GM12878 (cell line): ENCODE results near the gene PIGM. TPM values are rescaled to one million over a fixed set of nuclear protein-coding genes. Genes with fewer than 3 reads are reported as not detected.

ENCODE experiments used
- ATAC-seq: fragments of 200-7000 bp; cut with Tn5 transposase; 3 replicates; pipeline ENCODE4 v1.9.1; 2020; ENCODE audit warnings: mild to moderate bottlenecking, moderate library complexity
- BruUV-seq: library from RNA; stranded (reverse); fragments of 400-500 nt; replicated peaks from 2 replicates; lab custom pipeline; 2021; lab: Mats Ljungman, UMichigan
- CTCF ChIA-PET: fragments of 300-600 bp; sonication (Branson Sonifier 250); formaldehyde crosslinking; extraction: SDS; loops from one replicate; lab custom pipeline; 2021; ENCODE audit warnings: inconsistent platforms; lab: Yijun Ruan, JAX
- POLR2A ChIA-PET: fragments of 350-600 bp; formaldehyde crosslinking; extraction: SDS; loops from one replicate; lab custom pipeline; 2021; ENCODE audit warnings: inconsistent platforms; lab: Charles Lee
- RAD21 ChIA-PET: fragments of 300-600 bp; sonication (Branson Sonifier 250); formaldehyde crosslinking; loops from one replicate; lab custom pipeline; 2023; ENCODE audit warnings: antibody characterized with exemption; ENCODE audit not compliant: unreplicated experiment; lab: Charles Lee
- SMC1A ChIA-PET: fragments of 300-600 bp; sonication (Branson Sonifier 250); formaldehyde crosslinking; loops from one replicate; lab custom pipeline; 2023; ENCODE audit not compliant: unreplicated experiment, uncharacterized antibody; lab: Charles Lee
- DNase-seq: peaks from one replicate; pipeline ENCODE4 v3.0.0-alpha.2; 2011; ENCODE audit warnings: low read depth, low spot score
- FAIRE-seq: peaks from 3 replicates; lab custom pipeline; 2011; peaks lifted over from hg19 to GRCh38; lab: Jason Lieb, UNC
- H2AFZ ChIP-seq: 2 replicates; pipeline ENCODE4 v1.6.0; 2011; ENCODE audit warnings: low read depth, low read length, control low read depth; ENCODE audit not compliant: control insufficient read depth
- H3K27ac ChIP-seq: 2 replicates; pipeline ENCODE4 v1.5.1; 2011; ENCODE audit warnings: control low read depth; ENCODE audit not compliant: control insufficient read depth, insufficient read depth
- H3K27me3 ChIP-seq, 2 experiments: replicated peaks in 1 of 2; 2 replicates each; pipeline versions ENCODE4 v1.6.0 to v1.6.1; 2011; ENCODE audit warnings: low read length in 1 of 2; ENCODE audit not compliant: control insufficient read depth in 2 of 2, insufficient read depth in 2 of 2
- H3K36me3 ChIP-seq, 2 experiments: 2 replicates each; pipeline ENCODE4 v1.5.1; 2011; ENCODE audit warnings: low read length in 1 of 2; ENCODE audit not compliant: control insufficient read depth in 2 of 2, insufficient read depth in 2 of 2
- H3K4me1 ChIP-seq: 2 replicates; pipeline ENCODE4 v1.6.1; 2011; ENCODE audit warnings: mild to moderate bottlenecking, low read length, moderate library complexity, mixed read lengths; ENCODE audit not compliant: control insufficient read depth, insufficient read depth
- H3K4me2 ChIP-seq: 2 replicates; pipeline ENCODE4 v1.6.0; 2011; ENCODE audit warnings: control low read depth; ENCODE audit not compliant: control insufficient read depth, insufficient read depth
- H3K4me3 ChIP-seq: fragments of 200-600 bp; sonication (generic); 2 replicates; pipeline ENCODE4 v1.5.1; 2016
- H3K79me2 ChIP-seq: 2 replicates; pipeline ENCODE4 v1.6.0; 2011; ENCODE audit warnings: low read length; ENCODE audit not compliant: control insufficient read depth, insufficient read depth
- H3K9ac ChIP-seq: 2 replicates; pipeline ENCODE4 v1.8.0; 2011; ENCODE audit warnings: low read length, control low read depth, mixed read lengths; ENCODE audit not compliant: control insufficient read depth, insufficient read depth
- H3K9me3 ChIP-seq: replicated peaks from 3 replicates; pipeline ENCODE4 v1.5.1; 2011; ENCODE audit warnings: mild to moderate bottlenecking, low read length; ENCODE audit not compliant: control insufficient read depth, insufficient read depth
- H4K20me1 ChIP-seq: 2 replicates; pipeline ENCODE4 v1.6.0; 2011; ENCODE audit not compliant: control insufficient read depth, insufficient read depth
- CREB1 ChIP-seq: IDR thresholded peaks from 2 replicates; pipeline ENCODE4 v1.6.1; 2012; ENCODE audit warnings: low read depth, mild to moderate bottlenecking, inconsistent platforms
- NFYB ChIP-seq: IDR thresholded peaks from 2 replicates; pipeline ENCODE4 v1.6.1; 2011; ENCODE audit warnings: low read depth, mild to moderate bottlenecking, low read length, improper control_type of control experiment, moderate library complexity; ENCODE audit not compliant: insufficient read depth
- RELA ChIP-seq: fragments of 450-650 bp; IDR thresholded peaks from 2 replicates; pipeline ENCODE4 v1.8.0; 2014; ENCODE audit warnings: borderline replicate concordance; ENCODE audit not compliant: partially characterized antibody
- WGBS: methylation state at CpG from one replicate; pipeline ENCODE4 v1.1.6; 2016; ENCODE audit warnings: low lambda C conversion rate; ENCODE audit not compliant: insufficient replicate concordance, insufficient coverage; ENCODE audit errors: missing lambda C conversion rate; 5-methylcytosine and 5-hydroxymethylcytosine counted together
- in situ Hi-C: fragments of 300-500 bp; cut with MboI; formaldehyde crosslinking; loops from 9 replicates; pipeline ENCODE4 v1.14.3; 2018; ENCODE audit warnings: mixed read lengths
- intact Hi-C: fragments of 100-400 bp; cut with micrococcal nuclease; formaldehyde crosslinking; loops from one replicate; pipeline ENCODE4 v1.14.2; 2022; ENCODE audit not compliant: unreplicated experiment
- polyA plus RNA-seq, 11 experiments: library from polyadenylated mRNA; depleted of rRNA in 4 of 11; unstranded in 6 of 11; stranded (reverse) in 5 of 11; fragments of >200 nt; fragmentation: Nextera tagmentation in 4 of 11; fragmentation: Illumina TruSeq in 1 of 11; extraction: Ambion mirVana in 4 of 11; extraction: Trizol in 1 of 11; gene quantifications; 1 replicate in 1 of 11; 2 replicates in 10 of 11; pipeline versions ENCODE4 v1.2.1 to v1.2.3, GENCODE V29; 2011 to 2016; ENCODE audit warnings: inconsistent platforms in 2 of 11, missing spikeins in 2 of 11, low read depth in 1 of 11
- total RNA-seq, 4 experiments: library from RNA; depleted of rRNA in 3 of 4; stranded (reverse); fragments of >200 nt in 3 of 4; fragmentation: Illumina TruSeq in 1 of 4; extraction: Trizol in 1 of 4; gene quantifications; 2 replicates each; pipeline versions ENCODE4 v1.2.1 to v1.2.3, GENCODE V29; 2013 to 2021
- TF ChIP-seq, protein P1 (sequence below): fragments of 450-650 bp; IDR thresholded peaks from 2 replicates; pipeline ENCODE4 v1.6.1; 2017; ENCODE audit warnings: low read depth, mild to moderate bottlenecking, moderate library complexity
- TF ChIP-seq, protein P2 (sequence below): IDR thresholded peaks from 2 replicates; pipeline ENCODE4 v1.6.1; 2011; ENCODE audit warnings: low read depth, low read length, improper control_type of control experiment, borderline replicate concordance
- TF ChIP-seq, protein P3 (sequence below): fragments of 450-650 bp; formaldehyde crosslinking; IDR thresholded peaks from 2 replicates; pipeline ENCODE4 v1.4.0; 2020; ENCODE audit warnings: mild to moderate bottlenecking, moderate library complexity

The PIGM gene
- total and polyA plus RNA-seq, 10 of the 15 experiments (the other 5 are each of a cell fraction or from before 2014, with no cell fraction given), result 2.6 to 6.1 (median 4.6) TPM

DNA sequence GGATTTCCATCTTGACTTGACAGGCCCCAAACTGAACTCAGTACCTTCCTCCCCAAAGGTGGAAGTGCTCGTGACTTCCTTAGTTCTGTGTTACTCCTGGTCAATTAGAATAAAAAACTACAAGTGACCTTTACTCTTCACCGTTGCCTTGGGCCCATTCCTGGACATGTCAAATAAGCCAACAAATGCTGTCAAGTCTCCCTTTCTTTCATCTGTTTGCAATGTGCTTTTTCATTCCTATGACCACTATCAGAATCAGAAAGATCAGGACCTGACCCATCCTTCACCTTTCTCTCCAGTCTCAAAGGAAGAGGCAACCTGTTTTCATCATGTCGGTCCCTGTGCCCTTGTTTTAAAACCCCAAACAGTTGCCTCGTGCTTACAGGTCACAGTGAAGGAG is 43.1 kb upstream of the PIGM start (continued):
- TF ChIP-seq, protein P1, sequence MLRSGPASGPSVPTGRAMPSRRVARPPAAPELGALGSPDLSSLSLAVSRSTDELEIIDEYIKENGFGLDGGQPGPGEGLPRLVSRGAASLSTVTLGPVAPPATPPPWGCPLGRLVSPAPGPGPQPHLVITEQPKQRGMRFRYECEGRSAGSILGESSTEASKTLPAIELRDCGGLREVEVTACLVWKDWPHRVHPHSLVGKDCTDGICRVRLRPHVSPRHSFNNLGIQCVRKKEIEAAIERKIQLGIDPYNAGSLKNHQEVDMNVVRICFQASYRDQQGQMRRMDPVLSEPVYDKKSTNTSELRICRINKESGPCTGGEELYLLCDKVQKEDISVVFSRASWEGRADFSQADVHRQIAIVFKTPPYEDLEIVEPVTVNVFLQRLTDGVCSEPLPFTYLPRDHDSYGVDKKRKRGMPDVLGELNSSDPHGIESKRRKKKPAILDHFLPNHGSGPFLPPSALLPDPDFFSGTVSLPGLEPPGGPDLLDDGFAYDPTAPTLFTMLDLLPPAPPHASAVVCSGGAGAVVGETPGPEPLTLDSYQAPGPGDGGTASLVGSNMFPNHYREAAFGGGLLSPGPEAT, result no peak
- no peak for TF ChIP-seq RELA
- no peak for TF ChIP-seq CREB1

DNA sequence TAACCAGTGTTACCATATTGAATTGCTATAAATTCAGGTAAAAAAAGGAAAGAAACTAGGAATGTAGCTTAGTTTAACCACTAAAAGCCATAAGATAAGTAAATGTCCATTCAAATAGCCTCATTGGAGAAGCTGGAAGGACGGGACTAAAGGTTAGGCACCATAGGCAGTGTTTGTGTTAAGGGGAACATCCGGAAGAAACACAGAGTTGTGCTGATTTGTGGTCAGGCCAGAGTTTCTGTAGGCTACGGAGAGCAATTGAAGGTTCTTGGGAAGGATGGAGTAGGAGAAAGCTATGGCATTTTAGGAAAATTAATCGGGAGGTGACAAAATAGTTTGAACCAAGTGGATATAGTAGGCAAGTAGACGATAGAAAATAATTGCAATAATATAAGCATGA is 39.5 kb upstream of the PIGM start:
- H3K79me2 ChIP-seq, result no peaks in the 10 kb centered on the region
- in situ Hi-C loops, result no loop called here
- no peak overlapping the region for H3K4me3 ChIP-seq
- H4K20me1 ChIP-seq, result no peaks in the 10 kb centered on the region
- H2AFZ ChIP-seq, result no peak overlapping the region
- H3K9me3 ChIP-seq, result no peaks in the 10 kb centered on the region
- FAIRE-seq (no peak), DNase-seq (no peak), ATAC-seq (no peak)
- ChIA-PET SMC1A (interaction anchor here (1.2 to 1.3 kb wide), 2 partner anchors 25 to 31 kb away, joined by 3 read pairs; no protein-coding TSS in a partner anchor), POLR2A (interaction anchor here (1.1 kb wide), 1 partner anchor 63 kb away, joined by 3 read pairs; no protein-coding TSS in a partner anchor), CTCF (interaction anchor here (2.0 to 49.8 kb wide), 3 partner anchors 12 to 65 kb away, joined by 5 to 1035 read pairs (median 1035); partner anchors contain the start of genes IGSF8, KCNJ10 and KCNJ9), RAD21 (no interaction called here)
- peaks cover 2 to 6% of the 10 kb centered on the region in 2 experiments for H3K27me3 ChIP-seq
- TF ChIP-seq NFYB, result no peak
- TF ChIP-seq, protein P2, sequence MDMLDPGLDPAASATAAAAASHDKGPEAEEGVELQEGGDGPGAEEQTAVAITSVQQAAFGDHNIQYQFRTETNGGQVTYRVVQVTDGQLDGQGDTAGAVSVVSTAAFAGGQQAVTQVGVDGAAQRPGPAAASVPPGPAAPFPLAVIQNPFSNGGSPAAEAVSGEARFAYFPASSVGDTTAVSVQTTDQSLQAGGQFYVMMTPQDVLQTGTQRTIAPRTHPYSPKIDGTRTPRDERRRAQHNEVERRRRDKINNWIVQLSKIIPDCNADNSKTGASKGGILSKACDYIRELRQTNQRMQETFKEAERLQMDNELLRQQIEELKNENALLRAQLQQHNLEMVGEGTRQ, result no peak
- TF ChIP-seq, protein P3, sequence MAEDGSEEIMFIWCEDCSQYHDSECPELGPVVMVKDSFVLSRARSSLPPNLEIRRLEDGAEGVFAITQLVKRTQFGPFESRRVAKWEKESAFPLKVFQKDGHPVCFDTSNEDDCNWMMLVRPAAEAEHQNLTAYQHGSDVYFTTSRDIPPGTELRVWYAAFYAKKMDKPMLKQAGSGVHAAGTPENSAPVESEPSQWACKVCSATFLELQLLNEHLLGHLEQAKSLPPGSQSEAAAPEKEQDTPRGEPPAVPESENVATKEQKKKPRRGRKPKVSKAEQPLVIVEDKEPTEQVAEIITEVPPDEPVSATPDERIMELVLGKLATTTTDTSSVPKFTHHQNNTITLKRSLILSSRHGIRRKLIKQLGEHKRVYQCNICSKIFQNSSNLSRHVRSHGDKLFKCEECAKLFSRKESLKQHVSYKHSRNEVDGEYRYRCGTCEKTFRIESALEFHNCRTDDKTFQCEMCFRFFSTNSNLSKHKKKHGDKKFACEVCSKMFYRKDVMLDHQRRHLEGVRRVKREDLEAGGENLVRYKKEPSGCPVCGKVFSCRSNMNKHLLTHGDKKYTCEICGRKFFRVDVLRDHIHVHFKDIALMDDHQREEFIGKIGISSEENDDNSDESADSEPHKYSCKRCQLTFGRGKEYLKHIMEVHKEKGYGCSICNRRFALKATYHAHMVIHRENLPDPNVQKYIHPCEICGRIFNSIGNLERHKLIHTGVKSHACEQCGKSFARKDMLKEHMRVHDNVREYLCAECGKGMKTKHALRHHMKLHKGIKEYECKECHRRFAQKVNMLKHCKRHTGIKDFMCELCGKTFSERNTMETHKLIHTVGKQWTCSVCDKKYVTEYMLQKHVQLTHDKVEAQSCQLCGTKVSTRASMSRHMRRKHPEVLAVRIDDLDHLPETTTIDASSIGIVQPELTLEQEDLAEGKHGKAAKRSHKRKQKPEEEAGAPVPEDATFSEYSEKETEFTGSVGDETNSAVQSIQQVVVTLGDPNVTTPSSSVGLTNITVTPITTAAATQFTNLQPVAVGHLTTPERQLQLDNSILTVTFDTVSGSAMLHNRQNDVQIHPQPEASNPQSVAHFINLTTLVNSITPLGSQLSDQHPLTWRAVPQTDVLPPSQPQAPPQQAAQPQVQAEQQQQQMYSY, result no peak
- no peaks in the 10 kb centered on the region for H3K36me3 ChIP-seq
- H3K9ac ChIP-seq, result no peak overlapping the region
- no peak overlapping the region for H3K27ac ChIP-seq
- intact Hi-C loops, result no loop called here
- 0 out of 2 replicates have a peak overlapping the region, but pooled peaks have one; percentile 30 for H3K4me2 ChIP-seq
- H3K4me1 ChIP-seq, result peaks cover 18% of the 10 kb centered on the region
- BruUV-seq, result no TSS peak
- WGBS, result 86% methylated on average over 5 of the region's 5 CpGs
